NCI-H146 treated with DMSO at 0.1 percent for 48 hours (cell line): ENCODE results near the gene CCNA2.

Experiments
- DNase-seq: peaks from one replicate; lab custom pipeline; 2025; ENCODE audit not compliant: unreplicated experiment; lab: John Stamatoyannopoulos, UW

The CCNA2 gene

DNA sequence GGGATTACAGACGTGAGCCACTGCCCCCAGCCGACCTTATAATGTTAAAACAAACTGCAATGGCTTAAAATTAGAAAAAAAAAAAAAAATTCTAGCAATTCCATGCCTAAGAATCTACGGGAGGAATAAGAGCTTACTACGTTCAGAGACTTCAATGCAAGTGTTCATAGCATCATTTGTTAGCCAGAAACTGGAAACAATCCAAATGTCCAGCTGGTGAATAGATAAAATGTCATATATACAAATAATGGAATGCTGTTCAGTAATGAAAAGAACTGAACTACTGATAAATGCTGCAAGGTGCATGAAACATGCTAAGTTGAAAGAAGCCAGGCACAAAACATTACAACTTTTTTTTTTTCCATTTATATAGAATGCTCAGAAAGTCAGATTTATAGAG lies 17.3 kb downstream of the CCNA2 start:
- no peak for DNase-seq

DNA sequence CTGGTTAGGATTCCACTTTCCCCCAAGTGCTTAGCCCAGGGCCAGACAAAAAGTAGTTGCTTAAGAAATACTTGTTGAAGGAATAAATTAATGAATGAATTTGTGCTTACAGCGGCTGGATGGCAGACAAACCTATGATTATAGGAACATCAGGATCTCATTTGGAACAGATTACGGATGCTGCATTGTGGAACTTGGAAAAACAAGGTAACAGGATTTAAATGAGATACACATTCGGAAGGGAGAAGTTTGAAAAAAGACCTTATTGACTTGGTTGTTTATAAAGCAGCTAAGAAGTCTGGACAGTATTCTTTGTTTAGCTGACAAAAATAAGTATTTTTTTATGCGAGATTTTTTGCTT lies 22.0 kb downstream of the CCNA2 start:
- no peak for DNase-seq

DNA sequence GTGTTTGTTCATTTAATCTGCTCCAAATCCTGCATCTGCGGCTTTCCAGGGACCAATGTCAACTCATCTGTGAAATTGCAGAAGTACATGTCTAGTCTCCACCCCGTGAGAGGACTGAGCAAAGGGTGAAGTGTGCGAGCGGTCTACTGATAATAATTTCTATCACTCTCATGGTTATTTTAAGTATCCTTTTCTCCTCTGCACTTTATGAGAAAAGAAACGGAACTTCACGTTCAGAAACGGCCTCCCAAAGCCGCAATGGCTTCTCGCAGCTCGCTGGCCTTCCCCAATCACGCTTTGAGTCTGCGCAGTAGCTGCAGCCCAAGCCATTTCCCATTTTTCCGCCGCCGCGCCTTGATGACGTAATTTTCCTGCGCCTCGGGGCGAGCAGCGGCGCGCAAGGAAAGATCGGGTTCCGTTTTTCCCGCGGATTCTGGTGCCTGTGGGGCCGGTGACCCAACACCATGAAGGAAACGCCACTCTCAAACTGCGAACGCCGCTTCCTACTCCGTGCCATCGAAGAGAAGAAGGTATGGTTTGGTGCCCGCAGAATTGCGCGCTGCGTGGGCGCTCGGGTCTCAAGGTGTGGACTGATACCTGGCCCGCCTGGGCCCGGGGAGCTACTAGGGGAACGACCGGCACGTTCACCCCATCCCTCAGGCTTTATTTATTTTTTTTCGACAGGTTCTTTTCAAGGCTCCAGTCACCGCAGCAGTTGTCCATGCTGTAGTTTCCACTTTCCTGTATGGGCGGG lies 22.5 kb downstream of the CCNA2 start, which contains the start of gene EXOSC9:
TSS of gene EXOSC9 (plus strand) at position 363 of the 754 bp plus-strand sequence. CDS start at position 465, 102 bp downstream.
- DNase-seq, result peak; percentile 65

DNA sequence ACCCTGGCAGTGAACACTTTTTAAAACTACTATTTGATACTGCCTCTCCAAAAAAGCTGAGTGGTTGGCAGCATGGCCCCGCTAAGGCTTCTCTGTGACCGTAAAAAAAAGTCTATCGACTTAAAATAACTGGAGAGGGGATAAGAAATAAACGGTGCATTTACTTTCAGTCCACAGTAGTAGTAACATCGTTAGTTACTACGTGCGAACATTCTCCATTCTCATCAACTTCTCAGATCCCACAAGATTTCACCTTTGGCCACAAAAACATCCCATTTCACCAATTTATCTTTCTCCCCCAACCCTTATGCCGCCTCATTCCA lies 23.1 kb downstream of the CCNA2 start:
- DNase-seq, result no peak

DNA sequence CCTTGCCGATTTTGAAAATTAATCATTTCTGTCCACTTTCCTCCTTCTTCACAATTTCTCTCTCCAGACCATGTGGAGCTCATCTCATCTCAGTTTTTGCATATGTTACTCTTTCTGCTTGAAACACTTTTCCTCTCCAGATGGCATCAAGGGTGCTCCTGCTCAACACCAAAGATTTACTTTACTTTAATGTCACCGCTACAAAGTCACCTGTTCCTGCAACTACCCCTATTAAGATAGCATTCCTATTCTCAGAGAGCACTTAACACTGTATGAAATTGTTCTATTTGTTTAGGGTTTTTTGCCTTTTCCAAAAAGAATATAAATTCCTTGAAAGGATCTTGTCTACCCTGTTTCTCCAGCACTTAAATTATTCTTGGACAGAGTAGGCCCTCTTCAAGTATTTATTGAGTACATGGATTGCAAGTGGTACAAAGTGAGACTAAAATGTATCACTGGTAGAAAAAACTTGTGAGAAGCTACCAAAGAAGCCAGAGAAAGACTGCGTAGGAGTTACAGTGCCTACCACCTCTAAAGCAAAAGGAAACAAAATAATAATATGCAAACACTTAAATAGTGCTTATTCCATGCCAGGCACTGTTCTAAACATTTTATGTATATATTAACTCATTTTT lies 23.7 kb downstream of the CCNA2 start:
- DNase-seq, result no peak

DNA sequence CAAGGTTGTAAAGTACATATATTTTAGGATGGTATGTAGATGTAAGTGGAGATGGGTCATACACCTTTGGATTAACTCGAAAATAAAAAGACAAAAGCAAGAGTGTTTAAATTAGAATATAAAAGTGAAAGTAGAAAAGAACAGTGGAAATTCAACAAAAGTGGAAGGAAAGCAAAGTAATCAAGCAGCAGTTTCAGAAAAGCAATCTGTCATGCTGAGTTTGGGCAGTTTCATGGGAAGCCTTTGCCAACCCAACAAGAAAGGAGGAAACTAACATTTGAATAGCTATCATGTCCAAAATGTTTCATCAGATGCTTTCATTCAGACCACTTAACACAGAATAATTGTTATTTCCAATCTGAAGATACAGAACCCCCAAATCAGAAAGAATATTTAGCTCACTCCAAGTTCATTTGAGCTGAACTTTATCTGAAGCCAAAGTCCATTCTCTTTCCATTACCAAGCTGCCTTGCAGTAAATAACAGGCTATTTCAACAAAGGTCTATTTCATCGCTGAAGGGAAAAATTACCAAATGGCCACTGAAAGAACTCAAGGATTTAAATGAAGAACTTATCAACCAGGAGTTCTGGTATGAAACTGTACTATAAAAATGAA lies 24.4 kb downstream of the CCNA2 start:
- DNase-seq, result no peak

DNA sequence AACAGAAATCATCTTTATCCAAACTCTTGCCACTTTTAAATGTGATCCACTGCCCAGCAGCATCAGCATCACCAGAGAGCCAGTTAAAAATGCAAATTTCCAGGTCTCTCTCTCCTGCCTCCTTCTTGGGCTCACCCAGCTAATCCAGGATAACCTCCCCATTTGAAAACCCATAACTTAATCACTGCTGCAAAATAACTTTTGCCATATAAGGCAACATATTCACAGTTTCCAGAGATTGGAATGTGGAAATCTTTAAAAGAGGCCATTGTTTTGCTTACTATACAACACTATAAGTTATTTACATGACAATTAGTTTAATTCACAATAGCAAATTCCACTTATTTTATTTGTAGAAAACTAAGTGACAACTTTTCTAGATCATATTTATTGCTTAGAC lies 27.4 kb downstream of the CCNA2 start:
- no peak for DNase-seq

DNA sequence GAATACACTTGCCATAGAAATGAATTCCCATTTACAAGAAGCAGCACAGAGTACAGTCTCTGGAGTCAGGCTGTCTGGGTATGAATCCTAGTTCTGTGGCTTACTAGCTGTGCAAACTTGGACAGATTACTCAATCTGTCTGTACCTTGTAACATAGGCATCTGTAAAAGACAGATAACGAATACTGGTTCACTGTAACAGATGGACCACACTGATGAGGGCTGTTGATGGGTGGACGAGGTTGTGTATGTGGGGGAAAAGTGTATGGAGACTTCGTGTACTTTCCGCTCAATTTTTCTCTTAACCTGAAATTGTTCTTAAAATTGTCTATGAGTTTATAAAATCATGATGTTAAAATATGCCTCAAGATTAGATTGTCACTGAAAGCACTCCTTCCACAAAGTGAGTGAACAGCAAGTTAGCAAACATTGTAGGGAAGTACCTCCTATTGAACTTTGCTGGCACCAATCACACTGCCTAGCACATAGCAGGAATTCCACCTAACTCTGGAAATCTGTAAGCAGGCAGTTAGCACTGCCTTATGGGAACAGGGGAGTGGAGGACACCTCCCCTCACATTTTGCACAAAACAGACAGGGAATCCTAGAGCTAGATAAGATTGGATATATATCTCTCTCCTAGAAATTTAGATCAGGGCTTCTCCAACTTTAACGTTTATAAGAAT lies 29.0 kb downstream of the CCNA2 start:
- DNase-seq, result no peak

DNA sequence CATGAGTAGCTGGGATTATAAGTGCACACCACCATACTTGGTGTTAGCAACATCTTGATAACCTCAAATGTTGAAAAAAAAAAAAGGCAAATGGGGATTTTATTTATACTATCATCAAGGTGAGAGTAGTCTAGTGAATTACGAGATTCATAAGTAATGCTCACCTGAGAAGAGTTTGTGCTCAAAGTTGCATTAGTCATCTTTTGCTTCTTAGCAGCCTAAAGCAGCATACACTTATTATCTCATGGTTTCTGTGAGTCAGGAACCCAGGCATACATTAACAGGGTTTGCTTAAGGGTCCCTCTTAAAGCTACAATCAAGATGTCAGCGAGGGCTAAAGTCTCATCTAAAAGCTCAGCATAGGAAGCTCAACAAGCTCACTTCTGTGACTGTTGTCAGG lies 30.7 kb downstream of the CCNA2 start:
- DNase-seq, result no peak

DNA sequence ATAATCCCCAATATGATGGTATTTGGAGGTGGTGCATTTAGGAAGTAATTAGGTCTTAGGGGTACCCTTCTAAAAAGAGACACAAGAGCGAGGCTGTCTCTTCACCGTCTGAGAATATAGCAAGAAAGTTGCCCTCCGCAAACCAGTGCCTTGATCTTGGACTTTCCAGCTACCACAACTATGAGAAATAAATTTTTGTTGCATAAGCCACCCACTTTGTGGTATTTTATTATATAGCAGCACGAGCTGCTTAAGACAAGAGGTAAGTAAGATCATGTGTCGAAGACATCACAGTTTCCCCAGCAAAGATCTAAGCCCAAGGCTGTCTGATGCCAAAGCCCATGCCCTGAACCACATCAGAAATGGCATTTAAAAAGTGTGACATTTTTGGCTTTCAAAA lies 32.2 kb downstream of the CCNA2 start:
- no peak for DNase-seq

DNA sequence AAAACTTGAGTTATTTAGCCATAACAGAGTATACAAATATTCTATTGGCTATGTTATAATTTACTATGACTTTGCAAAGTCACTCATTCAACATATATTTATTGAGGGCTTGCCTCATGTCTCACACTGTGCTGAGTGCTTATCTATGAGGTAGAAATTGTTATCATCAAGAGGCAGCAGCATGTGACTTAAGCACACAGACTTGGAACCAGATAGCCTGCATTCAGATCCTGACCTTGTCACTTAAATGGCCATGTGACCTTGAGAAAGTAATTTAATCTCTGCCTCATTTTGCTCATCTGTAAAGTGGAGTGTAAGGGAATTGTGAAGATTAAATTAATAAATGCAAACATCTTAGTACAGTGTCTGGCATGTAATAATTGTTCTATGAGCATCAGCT lies 32.7 kb downstream of the CCNA2 start:
- no peak for DNase-seq

DNA sequence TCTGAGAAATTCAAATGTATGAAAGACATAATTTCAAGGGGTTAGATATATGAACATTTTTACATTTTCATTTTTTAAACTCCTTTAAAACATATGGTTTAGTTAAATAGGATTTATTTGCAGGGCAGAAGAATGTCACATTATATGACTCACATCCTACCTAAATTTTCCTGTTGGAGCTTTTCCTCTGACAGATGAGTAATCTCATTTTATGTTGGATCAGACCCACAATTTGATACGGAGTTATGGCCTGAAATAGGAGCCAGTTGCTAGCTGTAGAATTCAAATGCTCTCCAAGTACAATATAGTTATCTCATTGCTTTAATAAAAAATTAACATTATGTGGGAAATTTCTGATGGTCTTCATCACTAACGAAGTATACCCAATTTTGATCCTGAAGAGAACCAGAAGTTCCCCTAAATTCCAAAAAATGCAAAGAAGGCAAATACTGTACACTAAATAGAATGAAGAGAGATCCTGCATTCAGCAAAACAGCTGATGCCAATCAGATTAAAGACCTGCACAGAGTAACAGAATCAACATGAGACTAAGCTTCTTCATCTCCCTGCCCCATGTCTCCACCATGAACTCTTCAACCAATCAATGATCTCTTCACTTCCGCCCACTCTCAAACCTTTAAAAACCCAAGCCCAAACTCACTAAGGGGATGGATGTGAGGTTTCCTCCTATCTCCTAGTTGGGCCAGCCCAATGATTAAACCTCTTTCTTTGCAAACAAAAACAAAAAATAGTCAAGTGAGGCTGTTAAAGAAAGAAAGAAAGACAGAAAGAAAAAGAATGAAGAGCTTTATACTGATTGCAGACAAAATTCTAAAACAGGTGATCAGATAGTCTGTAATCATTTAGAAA lies 33.5 kb downstream of the CCNA2 start:
- DNase-seq, result no peak

DNA sequence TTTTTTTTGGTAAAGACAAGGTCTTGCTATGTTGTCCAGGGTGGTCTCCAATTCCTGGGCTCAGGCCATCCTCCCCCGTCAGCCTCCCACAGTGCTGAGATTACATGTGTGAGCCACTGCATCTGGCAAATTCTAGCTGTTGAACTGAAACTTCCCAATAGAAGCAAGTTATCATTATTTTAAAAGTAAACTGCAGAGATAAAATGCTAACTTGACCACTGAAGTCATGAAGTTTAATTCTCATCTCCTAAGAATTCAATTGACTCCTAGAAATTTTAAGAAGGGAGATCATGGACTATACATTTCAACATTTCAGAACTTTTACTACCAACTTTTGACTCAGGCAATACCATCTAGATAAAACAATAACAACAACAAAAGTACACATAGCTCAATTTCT lies 34.2 kb downstream of the CCNA2 start:
- DNase-seq, result no peak

DNA sequence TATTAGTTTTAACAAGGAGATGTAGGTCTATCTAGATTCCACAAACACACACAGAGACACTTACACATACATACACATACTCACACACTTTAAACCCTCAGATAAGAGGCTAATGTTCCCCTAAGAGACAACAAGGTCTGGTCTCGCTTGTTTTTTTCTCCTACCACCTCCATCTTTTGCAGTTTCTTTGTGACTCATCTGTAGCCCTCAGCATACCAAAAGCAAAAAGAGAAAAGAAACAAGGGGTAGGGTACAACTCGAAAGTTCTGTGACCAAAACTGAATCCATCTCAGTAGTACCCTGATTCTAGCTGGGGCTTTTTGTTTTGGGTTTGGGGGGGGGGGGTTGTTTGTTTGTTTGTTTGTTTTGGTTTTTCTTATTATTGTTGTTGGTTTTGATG lies 34.8 kb downstream of the CCNA2 start:
- DNase-seq, result no peak

DNA sequence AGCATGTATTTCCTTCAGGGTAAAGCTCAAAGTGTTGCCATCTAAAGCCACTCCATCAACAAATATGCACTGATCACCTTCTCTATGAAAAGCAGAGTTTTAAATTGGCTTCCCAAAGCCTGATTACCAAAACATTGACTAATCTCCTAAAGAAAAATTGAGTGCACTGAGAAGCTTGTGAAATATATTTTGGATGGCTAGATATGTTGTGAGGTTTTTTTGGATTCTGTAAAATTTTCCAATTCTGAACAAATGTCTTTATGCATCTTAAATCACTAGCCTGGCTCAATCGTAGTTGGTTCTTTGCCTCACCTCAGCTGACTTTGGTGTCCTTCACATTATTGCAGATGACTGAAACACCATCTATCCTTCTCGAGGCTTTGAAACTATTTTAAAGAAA lies 37.5 kb downstream of the CCNA2 start:
- DNase-seq, result no peak

DNA sequence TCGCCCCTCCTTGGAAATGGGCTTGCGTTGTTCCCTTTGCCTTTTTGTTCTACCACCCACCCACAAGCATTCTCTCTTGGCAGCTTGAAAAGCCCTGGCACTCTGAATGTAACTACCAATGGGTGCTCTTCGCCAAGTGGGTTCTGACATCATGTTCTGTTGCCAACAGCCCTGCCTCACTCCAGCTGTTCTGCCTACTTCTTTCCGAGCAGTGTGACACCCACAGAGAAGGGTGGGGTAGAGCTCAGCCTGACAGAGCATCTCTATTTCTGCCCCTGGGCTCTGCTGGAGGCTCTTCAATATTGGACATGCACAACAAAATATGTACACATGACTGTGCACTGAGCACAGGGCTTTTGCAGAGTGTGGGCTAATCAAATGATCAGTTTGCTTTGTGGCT lies 38.2 kb downstream of the CCNA2 start:
- DNase-seq, result no peak

DNA sequence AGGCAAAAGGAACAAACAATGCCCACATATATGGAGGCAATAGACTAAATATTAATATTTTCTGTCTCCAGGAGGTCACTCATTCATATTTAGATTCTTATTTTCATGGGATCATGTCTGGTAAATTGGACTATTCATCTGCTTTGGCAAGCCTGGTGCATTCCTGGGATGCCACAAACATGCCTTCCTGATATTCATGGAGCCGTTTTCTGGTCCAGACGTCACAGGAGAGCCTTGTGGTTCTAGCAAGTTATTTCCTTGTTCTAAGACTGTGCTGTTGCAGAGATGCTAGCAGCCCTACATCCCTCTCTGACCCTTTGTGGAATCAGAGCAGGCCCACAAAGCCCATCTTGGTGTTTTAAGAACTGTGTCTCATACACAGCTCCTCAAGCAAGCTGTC lies 38.7 kb downstream of the CCNA2 start:
- DNase-seq, result no peak

DNA sequence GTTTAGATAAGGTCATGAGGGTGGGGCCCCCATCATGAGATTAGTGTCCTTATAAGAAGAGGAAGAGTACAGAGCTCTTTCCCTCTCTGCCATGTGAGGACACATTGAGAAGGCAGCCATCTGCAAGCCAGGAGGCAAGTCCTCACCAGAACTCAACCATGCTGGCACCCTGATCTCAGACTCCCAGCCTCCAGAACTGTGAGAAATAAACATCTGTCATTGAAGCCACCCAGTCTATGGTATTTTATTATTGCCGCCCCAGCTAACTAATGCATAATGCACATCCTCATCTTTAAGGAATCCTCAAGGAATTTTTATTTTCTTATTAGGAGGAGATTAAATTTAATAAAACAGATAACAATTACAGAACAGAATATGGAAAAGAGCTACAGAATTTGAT lies 39.3 kb downstream of the CCNA2 start:
- no peak for DNase-seq

DNA sequence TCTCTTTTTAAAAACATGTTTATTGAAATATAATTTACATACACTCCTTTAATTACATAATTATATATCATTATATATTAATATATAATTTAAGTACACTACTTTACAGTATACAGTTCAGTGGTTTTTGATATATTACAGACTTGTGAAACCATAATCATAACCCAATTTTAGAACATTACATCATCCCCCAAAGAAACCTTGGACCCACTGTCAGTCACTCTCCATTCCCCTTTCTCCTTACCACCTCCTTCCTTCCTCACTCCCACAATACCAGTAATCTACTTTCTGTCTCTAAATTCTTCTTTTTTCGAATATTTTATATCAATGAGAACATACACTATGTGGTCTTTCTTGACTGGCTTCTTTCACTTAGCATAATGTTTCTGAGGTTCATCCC lies 40.5 kb downstream of the CCNA2 start:
- DNase-seq, result no peak

DNA sequence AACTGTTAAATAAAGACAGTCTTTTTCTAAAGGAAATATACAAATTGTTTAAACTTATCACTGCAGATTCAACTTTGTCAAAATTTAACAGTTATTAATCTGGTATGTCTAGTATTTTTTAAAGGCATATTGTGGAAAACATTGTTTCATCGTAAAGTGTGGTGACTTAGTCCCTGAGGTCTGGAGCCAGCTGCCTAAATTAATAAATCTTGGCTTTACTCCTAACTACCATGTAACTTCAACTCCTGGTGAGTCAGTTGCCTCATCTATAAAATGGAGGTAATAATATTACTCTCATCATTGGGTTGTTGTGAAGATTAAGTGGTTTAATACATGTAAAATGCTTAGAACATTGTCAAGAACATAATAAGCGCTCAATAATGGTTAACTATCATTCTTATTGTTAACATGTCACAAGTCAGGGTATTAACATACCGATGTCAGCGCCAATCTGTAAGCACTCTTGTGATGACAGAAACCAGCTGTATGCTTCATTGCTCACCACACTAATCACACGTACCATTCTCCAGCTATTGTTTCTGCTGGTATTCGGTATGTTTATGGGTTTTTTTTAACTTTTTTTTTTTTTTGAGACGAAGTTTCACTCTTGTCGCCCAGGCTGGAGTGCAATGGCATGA lies 44.6 kb downstream of the CCNA2 start:
- DNase-seq, result no peak

DNA sequence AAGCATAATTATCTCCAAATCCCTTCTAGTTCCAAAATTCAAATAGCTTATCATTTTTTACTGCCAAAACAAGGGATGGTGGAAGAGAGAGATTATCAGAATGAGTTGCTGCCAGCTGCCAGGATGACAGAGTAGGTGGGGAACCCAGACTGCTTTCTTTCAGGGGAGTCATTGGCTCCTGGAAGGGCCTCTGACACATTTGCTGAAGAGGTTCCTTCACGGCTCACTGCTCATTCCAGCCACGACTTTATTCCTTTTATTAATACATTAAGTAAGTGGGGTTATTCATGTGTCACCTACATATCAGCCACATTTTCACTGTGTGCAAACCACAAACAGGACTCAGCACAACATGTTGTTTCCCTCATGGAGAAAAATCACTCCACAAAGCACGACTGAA lies 46.1 kb downstream of the CCNA2 start:
- DNase-seq, result no peak
